GM12878 (cell line): ENCODE data around the gene ARIH2. TPM values are rescaled to one million over a fixed set of nuclear protein-coding genes. Genes with fewer than 3 reads are reported as not detected.

Source experiments
- ATAC-seq: fragments of 200-7000 bp; cut with Tn5 transposase; 3 replicates; pipeline ENCODE4 v1.9.1; 2020; ENCODE audit warnings: mild to moderate bottlenecking, moderate library complexity
- BruUV-seq: library from RNA; stranded (reverse); fragments of 400-500 nt; replicated peaks from 2 replicates; lab custom pipeline; 2021; lab: Mats Ljungman, UMichigan
- CTCF ChIA-PET: fragments of 300-600 bp; sonication (Branson Sonifier 250); formaldehyde crosslinking; extraction: SDS; loops from one replicate; lab custom pipeline; 2021; ENCODE audit warnings: inconsistent platforms; lab: Yijun Ruan, JAX
- POLR2A ChIA-PET: fragments of 350-600 bp; formaldehyde crosslinking; extraction: SDS; loops from one replicate; lab custom pipeline; 2021; ENCODE audit warnings: inconsistent platforms; lab: Charles Lee
- RAD21 ChIA-PET: fragments of 300-600 bp; sonication (Branson Sonifier 250); formaldehyde crosslinking; loops from one replicate; lab custom pipeline; 2023; ENCODE audit warnings: antibody characterized with exemption; ENCODE audit not compliant: unreplicated experiment; lab: Charles Lee
- SMC1A ChIA-PET: fragments of 300-600 bp; sonication (Branson Sonifier 250); formaldehyde crosslinking; loops from one replicate; lab custom pipeline; 2023; ENCODE audit not compliant: unreplicated experiment, uncharacterized antibody; lab: Charles Lee
- DNase-seq: peaks from one replicate; pipeline ENCODE4 v3.0.0-alpha.2; 2011; ENCODE audit warnings: low read depth, low spot score
- FAIRE-seq: peaks from 3 replicates; lab custom pipeline; 2011; peaks lifted over from hg19 to GRCh38; lab: Jason Lieb, UNC
- H2AFZ ChIP-seq: 2 replicates; pipeline ENCODE4 v1.6.0; 2011; ENCODE audit warnings: low read depth, low read length, control low read depth; ENCODE audit not compliant: control insufficient read depth
- H3K27ac ChIP-seq: 2 replicates; pipeline ENCODE4 v1.5.1; 2011; ENCODE audit warnings: control low read depth; ENCODE audit not compliant: control insufficient read depth, insufficient read depth
- H3K27me3 ChIP-seq, 2 experiments: replicated peaks in 1 of 2; 2 replicates each; pipeline versions ENCODE4 v1.6.0 to v1.6.1; 2011; ENCODE audit warnings: low read length in 1 of 2; ENCODE audit not compliant: control insufficient read depth in 2 of 2, insufficient read depth in 2 of 2
- H3K36me3 ChIP-seq, 2 experiments: 2 replicates each; pipeline ENCODE4 v1.5.1; 2011; ENCODE audit warnings: low read length in 1 of 2; ENCODE audit not compliant: control insufficient read depth in 2 of 2, insufficient read depth in 2 of 2
- H3K4me1 ChIP-seq: 2 replicates; pipeline ENCODE4 v1.6.1; 2011; ENCODE audit warnings: mild to moderate bottlenecking, low read length, moderate library complexity, mixed read lengths; ENCODE audit not compliant: control insufficient read depth, insufficient read depth
- H3K4me2 ChIP-seq: 2 replicates; pipeline ENCODE4 v1.6.0; 2011; ENCODE audit warnings: control low read depth; ENCODE audit not compliant: control insufficient read depth, insufficient read depth
- H3K4me3 ChIP-seq: fragments of 200-600 bp; sonication (generic); 2 replicates; pipeline ENCODE4 v1.5.1; 2016
- H3K79me2 ChIP-seq: 2 replicates; pipeline ENCODE4 v1.6.0; 2011; ENCODE audit warnings: low read length; ENCODE audit not compliant: control insufficient read depth, insufficient read depth
- H3K9ac ChIP-seq: 2 replicates; pipeline ENCODE4 v1.8.0; 2011; ENCODE audit warnings: low read length, control low read depth, mixed read lengths; ENCODE audit not compliant: control insufficient read depth, insufficient read depth
- H3K9me3 ChIP-seq: replicated peaks from 3 replicates; pipeline ENCODE4 v1.5.1; 2011; ENCODE audit warnings: mild to moderate bottlenecking, low read length; ENCODE audit not compliant: control insufficient read depth, insufficient read depth
- H4K20me1 ChIP-seq: 2 replicates; pipeline ENCODE4 v1.6.0; 2011; ENCODE audit not compliant: control insufficient read depth, insufficient read depth
- IKZF2 ChIP-seq, 2 experiments: fragments of 450-650 bp; IDR thresholded peaks; 2 replicates each; pipeline ENCODE4 v1.6.1; 2017; ENCODE audit warnings: mild to moderate bottlenecking in 2 of 2, moderate library complexity in 2 of 2
- TBL1XR1 ChIP-seq: IDR thresholded peaks from 2 replicates; pipeline ENCODE4 v1.6.1; 2012; ENCODE audit warnings: low read depth, low read length, improper control_type of control experiment
- WGBS: methylation state at CpG from one replicate; pipeline ENCODE4 v1.1.6; 2016; ENCODE audit warnings: low lambda C conversion rate; ENCODE audit not compliant: insufficient replicate concordance, insufficient coverage; ENCODE audit errors: missing lambda C conversion rate; 5-methylcytosine and 5-hydroxymethylcytosine counted together
- in situ Hi-C: fragments of 300-500 bp; cut with MboI; formaldehyde crosslinking; loops from 9 replicates; pipeline ENCODE4 v1.14.3; 2018; ENCODE audit warnings: mixed read lengths
- intact Hi-C: fragments of 100-400 bp; cut with micrococcal nuclease; formaldehyde crosslinking; loops from one replicate; pipeline ENCODE4 v1.14.2; 2022; ENCODE audit not compliant: unreplicated experiment
- polyA plus RNA-seq, 11 experiments: library from polyadenylated mRNA; depleted of rRNA in 4 of 11; unstranded in 6 of 11; stranded (reverse) in 5 of 11; fragments of >200 nt; fragmentation: Nextera tagmentation in 4 of 11; fragmentation: Illumina TruSeq in 1 of 11; extraction: Ambion mirVana in 4 of 11; extraction: Trizol in 1 of 11; gene quantifications; 1 replicate in 1 of 11; 2 replicates in 10 of 11; pipeline versions ENCODE4 v1.2.1 to v1.2.3, GENCODE V29; 2011 to 2016; ENCODE audit warnings: inconsistent platforms in 2 of 11, missing spikeins in 2 of 11, low read depth in 1 of 11
- total RNA-seq, 4 experiments: library from RNA; depleted of rRNA in 3 of 4; stranded (reverse); fragments of >200 nt in 3 of 4; fragmentation: Illumina TruSeq in 1 of 4; extraction: Trizol in 1 of 4; gene quantifications; 2 replicates each; pipeline versions ENCODE4 v1.2.1 to v1.2.3, GENCODE V29; 2013 to 2021
- TF ChIP-seq, protein P1 (sequence below): fragments of 450-650 bp; IDR thresholded peaks from 2 replicates; pipeline ENCODE4 v1.6.1; 2018; ENCODE audit warnings: mild to moderate bottlenecking, low read depth, moderate library complexity; ENCODE audit not compliant: partially characterized antibody

Gene ARIH2
- total and polyA plus RNA-seq, 10 of the 15 experiments (the other 5 are each of a cell fraction or from before 2014, with no cell fraction given): 18.7 to 74.7 (median 63.7) TPM

DNA sequence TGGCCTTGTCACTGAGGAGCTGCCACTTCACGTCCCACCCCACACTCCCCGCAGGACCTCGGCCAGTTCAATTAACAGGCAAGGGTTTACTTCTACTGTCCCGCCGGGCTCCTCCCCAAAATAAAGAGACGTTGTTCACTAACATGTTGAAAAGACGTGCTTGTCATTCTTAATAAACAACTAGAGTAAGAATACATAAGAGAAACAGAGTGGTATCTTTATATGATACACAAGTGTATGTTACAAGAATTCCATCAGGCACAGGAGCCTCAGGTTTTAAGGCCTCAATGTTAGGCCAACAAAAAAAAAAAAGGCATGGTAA, 110.9 kb downstream of the ARIH2 start:
- Histone ChIP-seq H3K9me3 (no peaks in the 10 kb centered on the region), H3K4me3 (no peak overlapping the region), H3K27me3 (no peaks in the 10 kb centered on the region), H3K9ac (no peak overlapping the region; the same call in 1 of the 2 replicates), H3K27ac (peak overlapping the region; percentile 76; the same call in 1 of the 2 replicates), H3K79me2 (peaks cover 29% of the 10 kb centered on the region), H3K36me3 (peaks cover 36 to 42% of the 10 kb centered on the region in 2 experiments), H4K20me1 (no peaks in the 10 kb centered on the region), H3K4me1 (peaks cover 13% of the 10 kb centered on the region), H3K4me2 (peak overlapping the region; percentile 65), H2AFZ (peak overlapping the region; percentile 25)
- BruUV-seq: no TSS peak
- under 1% methylated on average over 7 of the region's 7 CpGs for WGBS
- FAIRE-seq (no peak), ATAC-seq (no peak), DNase-seq (no peak)
- SMC1A ChIA-PET: interaction anchor here (0.7 to 1.5 kb wide), 9 partner anchors 10 to 420 kb away, joined by 3 to 6 read pairs (median 4); partner anchors contain the start of gene WDR6
- POLR2A ChIA-PET: interaction anchor here (0.6 to 2.3 kb wide), 8 partner anchors 10 to 776 kb away, joined by 3 to 27 read pairs (median 8); partner anchors contain the start of genes DALRD3, P4HTM, QRICH1 and WDR6
- CTCF ChIA-PET: interaction anchor here (0.6 to 2.3 kb wide), 12 partner anchors 9 to 458 kb away, joined by 3 to 45 read pairs (median 4); partner anchors contain the start of genes P4HTM and WDR6
- TF ChIP-seq, protein P1, sequence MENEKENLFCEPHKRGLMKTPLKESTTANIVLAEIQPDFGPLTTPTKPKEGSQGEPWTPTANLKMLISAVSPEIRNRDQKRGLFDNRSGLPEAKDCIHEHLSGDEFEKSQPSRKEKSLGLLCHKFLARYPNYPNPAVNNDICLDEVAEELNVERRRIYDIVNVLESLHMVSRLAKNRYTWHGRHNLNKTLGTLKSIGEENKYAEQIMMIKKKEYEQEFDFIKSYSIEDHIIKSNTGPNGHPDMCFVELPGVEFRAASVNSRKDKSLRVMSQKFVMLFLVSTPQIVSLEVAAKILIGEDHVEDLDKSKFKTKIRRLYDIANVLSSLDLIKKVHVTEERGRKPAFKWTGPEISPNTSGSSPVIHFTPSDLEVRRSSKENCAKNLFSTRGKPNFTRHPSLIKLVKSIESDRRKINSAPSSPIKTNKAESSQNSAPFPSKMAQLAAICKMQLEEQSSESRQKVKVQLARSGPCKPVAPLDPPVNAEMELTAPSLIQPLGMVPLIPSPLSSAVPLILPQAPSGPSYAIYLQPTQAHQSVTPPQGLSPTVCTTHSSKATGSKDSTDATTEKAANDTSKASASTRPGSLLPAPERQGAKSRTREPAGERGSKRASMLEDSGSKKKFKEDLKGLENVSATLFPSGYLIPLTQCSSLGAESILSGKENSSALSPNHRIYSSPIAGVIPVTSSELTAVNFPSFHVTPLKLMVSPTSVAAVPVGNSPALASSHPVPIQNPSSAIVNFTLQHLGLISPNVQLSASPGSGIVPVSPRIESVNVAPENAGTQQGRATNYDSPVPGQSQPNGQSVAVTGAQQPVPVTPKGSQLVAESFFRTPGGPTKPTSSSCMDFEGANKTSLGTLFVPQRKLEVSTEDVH: peak; percentile 42
- TF ChIP-seq TBL1XR1 (0 out of 2 replicates have a peak, but pooled peaks have one; percentile 0), IKZF2 (IDR thresholded peaks at IDR 0.05) (no peak)
- RAD21 ChIA-PET: interaction anchor here (0.7 to 2.3 kb wide), 6 partner anchors 22 to 313 kb away, joined by 3 to 32 read pairs (median 5); partner anchors contain the start of genes P4HTM, QRICH1 and WDR6
- intact Hi-C loops: loop anchor here (2.0 to 10.0 kb wide), 3 partner anchors 65 to 645 kb away; partner anchors contain the start of genes APEH, QRICH1 and USP4
- in situ Hi-C loops: no loop called here
